NCI-H187 (cell line): Measurements from ENCODE around the gene LY6G6F.

Experiments
- DNase-seq, 2 experiments: peaks; one replicate each; lab custom pipeline; 2025; lab: John Stamatoyannopoulos, UW

The LY6G6F gene

GRCh38 chr6:31676904-31677303 is 29.8 kb upstream of the LY6G6F start:
- no peak for DNase-seq

DNA sequence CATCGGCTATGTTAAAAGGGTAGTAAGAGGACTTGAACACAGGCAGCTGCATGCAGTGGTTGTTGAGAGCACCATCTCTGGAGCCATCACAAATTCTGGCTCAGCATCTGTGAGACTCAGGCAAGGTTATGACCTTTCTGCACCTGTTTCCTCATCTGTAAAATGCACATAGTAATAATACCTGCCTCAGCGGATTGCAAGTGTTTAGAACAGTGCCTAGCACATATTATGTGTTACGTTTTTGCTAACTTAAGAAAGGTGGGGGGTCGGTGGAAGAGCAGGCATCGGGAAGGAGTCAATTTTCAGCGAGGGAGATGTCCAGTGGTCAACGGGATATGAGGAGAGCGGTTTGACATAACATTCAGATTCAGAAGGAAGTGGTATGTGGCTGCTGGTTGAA is 28.7 kb upstream of the LY6G6F start:
- no peak for DNase-seq

DNA sequence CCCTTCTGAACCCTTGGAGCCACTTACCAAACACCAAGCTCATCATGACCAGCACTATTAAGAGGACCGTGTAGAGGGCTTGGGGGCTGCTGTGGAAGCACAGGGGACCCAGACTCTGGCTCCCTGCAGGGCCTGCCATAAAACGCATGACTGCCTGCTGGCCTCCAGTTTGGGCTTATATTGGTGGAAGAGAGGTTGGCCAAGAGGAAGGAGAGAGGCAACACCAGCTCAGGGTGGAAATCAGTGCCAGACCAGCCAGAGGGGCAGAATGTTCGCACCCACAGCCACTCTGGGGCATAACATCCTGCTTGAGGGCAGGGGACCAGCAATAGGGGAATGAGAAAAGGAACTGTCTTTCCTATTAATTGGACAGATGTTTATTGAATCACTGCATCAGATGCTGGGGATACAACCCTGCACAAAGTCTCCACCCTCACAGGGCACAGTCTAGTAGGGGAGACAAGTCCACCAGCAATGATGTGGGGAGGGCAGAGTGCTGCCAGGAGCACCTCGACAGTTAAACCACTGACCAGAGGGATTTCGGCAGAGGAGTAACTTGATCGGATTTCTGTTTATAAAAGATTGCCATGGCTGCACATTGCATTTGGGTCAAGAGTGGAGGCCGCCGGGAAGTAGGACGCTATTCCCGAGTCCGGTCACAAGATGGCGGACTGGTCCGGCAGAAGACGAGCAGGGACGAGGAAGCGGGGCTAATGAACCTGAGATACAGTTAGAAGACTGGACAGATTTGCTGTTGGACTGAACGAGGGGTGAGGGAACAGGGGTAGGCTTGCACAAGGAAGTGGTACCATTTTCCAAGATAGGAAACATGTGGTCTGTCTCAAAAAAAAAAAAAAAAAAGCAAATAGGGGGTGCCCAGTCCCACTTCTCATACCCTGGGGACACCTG is 26.2 kb upstream of the LY6G6F start, which contains the start of gene LY6G5C:
TSS of gene LY6G5C (minus strand) at position 842 of the 909 bp plus-strand sequence. CDS start at position 148, 694 bp downstream.
- DNase-seq, result peak; percentile 18 to 60

GRCh38 chr6:31681135-31681671 is 25.5 kb upstream of the LY6G6F start:
- DNase-seq, result peak in 1 of 2 experiments; percentile 3

DNA sequence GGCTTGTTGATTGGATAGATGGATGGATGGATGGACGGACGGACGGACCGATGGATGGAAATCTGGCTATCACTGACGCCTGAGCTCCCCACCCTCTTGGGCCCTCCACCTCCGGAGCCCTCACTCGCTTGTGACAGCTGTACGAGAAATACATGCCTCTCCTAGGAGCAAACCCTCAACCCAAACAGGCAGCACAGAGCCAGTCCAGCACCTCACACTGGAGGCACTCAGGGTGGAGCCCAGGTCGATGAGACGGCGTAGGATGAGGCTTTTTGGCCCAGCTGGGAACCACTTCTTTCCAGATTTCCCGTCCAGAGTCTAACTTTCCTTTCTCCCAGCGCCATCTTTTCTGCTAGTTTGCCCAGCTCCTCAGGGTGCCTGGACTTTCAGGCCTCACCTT is 23.1 kb upstream of the LY6G6F start:
- no peak for DNase-seq

- DNase-seq, result no peak
These were observed 20.2 kb upstream of the LY6G6F start for GRCh38 chr6:31686483-31686882.

GRCh38 chr6:31687321-31687720 is 19.3 kb upstream of the LY6G6F start:
- no peak for DNase-seq

DNA sequence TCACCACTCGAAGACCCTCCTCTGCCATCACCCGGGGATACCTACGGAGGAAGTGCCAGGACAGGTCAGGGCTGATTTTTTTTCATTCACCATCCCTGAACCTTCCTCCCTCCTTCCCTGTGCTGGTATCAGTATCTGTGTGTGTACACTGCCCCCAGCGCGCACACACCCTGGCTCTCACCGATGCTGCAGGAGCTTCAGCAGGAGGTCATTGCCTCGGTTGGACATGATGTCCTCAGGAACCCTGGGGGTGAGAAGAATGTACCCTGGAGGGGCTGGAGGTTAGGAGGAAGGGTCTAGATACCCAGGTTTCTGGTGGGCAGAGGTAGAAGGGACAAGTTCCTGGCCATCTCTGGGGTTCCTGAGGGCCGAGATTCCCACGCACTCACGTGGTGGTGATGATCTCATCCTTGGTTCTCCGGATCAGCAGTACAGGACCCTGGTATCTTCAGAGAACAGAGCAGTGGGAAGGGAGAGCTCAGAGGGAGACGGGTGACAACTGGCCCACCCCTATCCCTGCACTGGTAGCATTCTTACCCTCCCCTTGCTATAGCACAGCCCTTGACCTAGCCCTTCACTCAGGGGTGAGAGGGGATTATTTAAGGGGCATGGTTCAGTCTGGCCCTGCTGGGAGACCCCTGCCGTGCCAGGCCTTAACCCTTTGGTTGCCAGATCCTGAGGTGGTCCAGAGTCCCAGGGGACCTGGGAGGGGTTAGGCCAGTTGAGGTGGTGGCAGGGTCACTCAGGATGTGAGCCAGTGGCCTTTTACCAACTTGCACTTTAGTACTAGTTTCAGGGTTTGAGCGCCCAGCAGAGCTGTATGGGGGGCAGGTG is 18.6 kb upstream of the LY6G6F start:
- no peak for DNase-seq

DNA sequence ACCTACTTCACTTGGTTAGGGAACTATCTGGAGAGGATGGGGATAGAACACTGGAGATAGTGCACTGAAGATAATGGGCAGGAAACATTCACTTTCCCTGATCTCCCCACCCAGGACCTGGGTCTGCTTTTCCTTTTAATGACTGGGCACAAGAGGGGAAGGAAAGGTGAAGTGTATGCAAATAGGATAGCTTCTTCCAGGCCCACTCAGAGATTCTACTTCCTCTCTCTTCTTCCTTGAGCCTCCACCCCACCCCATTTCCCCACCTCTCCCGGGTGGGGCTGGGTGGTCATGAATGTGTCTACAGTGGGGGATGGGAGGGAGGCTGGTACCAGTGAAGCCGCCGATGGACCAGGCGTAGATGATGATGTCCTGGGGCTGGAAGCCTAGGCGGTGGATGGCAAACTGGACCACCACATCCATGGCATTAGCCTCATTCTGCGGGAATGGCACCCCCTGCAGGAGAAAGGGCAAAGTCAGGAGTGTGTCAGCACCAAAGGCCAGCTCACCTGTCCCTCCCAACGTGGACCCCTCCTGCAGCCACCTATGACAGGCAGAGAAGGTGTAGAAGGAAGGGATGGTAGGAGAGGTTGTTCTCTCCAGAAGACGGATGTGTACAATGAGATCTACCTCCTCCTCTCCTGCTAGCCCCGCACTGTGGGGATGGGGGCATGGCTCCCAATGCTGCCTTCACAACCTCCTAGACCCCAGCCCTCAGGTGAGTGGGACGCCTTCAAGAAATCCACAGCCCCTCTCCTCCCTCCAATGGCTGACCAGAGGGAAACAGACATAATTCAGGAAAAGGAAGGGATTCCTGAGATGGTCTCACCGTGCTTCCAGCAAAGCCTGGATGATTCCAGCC is 17.2 kb upstream of the LY6G6F start:
- no peak for DNase-seq

DNA sequence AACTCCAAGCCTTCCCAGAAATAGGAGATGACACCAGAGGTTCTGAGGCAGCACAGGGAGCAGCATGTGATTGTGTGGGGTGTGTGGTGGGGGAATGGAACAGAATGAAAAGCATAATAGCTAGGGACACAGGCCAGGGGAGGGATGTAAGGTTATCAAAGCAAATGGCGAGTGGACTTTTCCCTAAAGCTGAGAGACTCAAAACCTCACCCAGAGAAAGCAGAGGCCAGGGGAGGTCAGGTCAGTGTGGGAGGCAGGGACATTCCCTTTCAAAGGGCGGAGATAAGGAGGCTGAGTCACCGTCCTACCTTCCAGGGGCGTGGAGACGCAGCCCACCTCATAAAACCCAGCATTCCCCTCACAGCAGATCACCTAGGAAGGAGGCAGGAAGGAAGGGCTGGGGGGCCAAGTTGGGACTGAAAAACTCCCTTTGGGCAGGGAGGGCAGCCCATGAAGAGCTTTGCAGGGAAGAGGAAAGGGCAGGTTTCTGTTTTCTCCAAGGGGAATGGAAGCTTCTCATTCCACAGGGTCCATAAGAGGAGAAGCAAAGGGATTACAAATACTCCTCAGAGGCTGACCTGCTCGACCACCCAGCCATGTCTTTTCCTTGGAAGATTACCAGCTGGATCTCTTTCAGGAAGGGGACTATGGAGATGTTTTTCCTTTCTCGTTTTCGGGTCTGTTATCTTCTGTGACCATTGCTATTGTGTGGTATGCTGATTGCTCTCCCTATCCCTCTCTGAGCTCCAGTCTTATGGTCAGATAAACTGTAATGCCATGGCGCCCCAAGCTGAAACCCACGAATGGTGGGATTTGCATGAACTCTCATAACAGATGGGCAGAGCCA is 16.2 kb upstream of the LY6G6F start:
- no peak for DNase-seq

- no peak for DNase-seq
These were observed 15.6 kb upstream of the LY6G6F start for GRCh38 chr6:31691078-31691463.

- no peak for DNase-seq
These were observed 15.0 kb upstream of the LY6G6F start for GRCh38 chr6:31691564-31692108.

GRCh38 chr6:31692353-31692752 is 14.3 kb upstream of the LY6G6F start:
- no peak for DNase-seq

GRCh38 chr6:31692886-31693285 is 13.8 kb upstream of the LY6G6F start:
- DNase-seq, result no peak

DNA sequence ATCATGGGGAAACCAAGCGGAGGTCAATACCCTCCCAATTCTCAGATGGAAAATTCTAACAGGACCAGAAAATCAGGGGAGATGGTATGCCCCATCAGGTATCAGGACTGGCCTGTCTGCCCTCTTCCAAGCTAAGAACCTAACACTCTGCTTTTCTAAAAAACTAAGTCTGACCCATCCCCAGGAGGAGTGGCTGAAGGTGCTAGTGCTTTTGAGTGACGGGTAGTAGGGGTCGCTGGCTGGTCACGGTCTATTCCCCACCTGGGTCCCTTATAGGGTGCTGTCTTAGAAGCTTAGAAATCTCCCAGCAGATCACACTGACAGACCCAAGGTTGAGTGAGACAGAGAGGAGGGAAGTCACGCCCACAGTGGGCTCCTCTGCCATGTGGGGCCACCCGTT is 13.1 kb upstream of the LY6G6F start:
- no peak for DNase-seq

- no peak for DNase-seq
These were observed 9.1 kb upstream of the LY6G6F start for GRCh38 chr6:31697555-31697954.

DNA sequence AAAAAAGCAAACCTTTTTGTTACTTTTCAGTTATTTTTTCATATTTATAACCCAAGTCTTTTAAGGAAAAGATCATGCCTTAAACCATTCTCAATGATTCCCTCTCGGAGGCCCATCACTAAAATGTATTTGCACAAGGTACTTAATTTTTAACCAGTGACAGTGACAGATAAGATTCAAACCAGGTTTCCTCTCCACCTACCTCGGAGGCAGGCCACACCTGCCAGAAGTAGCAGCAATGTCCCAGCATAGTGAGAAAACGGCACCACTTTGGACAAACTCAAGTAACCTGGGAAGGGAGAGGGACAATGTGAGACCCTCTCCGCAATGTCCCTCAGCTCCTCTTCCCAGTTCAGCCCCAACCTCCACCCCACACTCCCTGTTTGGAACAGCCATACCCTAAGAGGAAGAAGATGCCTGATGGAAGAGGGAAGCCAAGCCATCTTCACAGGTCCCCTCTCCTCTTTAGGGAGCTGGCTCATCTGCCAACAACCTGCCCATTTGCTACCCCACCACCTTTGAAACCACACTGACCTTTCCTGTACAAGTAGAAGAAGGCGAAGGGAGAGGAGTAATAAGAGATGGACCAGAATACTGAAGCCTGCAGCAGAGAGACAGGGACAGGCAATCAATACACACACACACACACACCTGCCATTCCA is 5.8 kb upstream of the LY6G6F start:
- DNase-seq, result no peak

DNA sequence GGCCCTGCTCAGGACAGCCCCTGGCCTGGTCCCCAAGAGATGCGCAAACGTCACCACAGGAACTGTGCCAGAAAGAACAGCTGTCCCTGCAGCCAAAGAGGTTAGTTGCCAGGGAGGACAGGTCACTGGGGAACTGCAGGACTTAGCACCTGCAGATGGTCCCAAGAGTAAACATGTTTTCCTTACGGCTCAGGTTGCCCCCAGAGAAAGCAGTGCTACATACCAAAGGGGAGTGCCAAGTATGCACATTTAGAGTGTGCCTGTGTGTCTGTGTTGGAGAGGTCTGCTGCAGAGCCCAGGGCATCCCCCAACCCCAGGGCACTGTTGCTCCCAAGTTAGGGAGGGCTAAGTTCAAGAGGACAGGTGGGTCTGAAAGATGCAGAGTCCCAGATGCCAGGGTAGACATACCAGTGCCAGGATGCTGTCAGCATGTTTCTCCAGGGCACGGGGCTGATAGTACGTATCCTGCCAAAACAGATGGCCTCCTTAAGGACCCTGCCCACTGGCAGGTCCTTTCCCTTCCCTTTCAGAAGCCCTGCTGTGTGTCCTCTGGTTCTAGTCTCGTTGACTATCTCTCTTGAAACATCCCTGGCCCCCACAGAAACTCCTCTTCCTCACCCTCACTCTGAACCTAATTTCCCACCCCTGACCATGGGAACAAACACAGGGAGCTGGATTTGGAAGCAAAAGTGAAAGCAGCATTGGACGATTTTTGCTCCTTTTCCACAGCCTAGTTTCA is 4.8 kb upstream of the LY6G6F start:
- no peak for DNase-seq

GRCh38 chr6:31702405-31702818 is 4.3 kb upstream of the LY6G6F start:
- no peak for DNase-seq
